BJ (cell line): ENCODE measurements around the gene EPAS1. TPM values are rescaled to one million over a fixed set of nuclear protein-coding genes. Genes with fewer than 3 reads are reported as not detected.

Experiments used
- CTCF ChIA-PET: fragments of 350-600 bp; formaldehyde crosslinking; extraction: SDS; loops from one replicate; lab custom pipeline; 2021; ENCODE audit warnings: antibody characterized with exemption, inconsistent platforms; lab: Yijun Ruan, JAX
- POLR2A ChIA-PET: fragments of 300-600 bp; sonication (Branson Sonifier 250); formaldehyde crosslinking; extraction: SDS; loops from one replicate; lab custom pipeline; 2021; ENCODE audit warnings: antibody characterized with exemption; lab: Charles Lee
- DNase-seq: peaks from one replicate; pipeline ENCODE4 v3.0.0-alpha.2; 2011; ENCODE audit warnings: low read depth
- H3K27me3 ChIP-seq: 2 replicates; pipeline ENCODE4 v1.6.0; 2011; ENCODE audit warnings: low read length; ENCODE audit not compliant: control insufficient read depth, insufficient read depth
- H3K36me3 ChIP-seq: 2 replicates; pipeline ENCODE4 v1.5.1; 2011; ENCODE audit warnings: low read length; ENCODE audit not compliant: control insufficient read depth, insufficient read depth
- H3K4me3 ChIP-seq: 2 replicates; pipeline ENCODE4 v1.5.1; 2011; ENCODE audit warnings: low read depth, mild to moderate bottlenecking, control low read depth, low read length
- CTCF ChIP-seq: IDR thresholded peaks from 2 replicates; pipeline ENCODE4 v1.5.1; 2011; ENCODE audit warnings: low read depth, mild to moderate bottlenecking, control low read depth, inconsistent platforms, low read length, moderate library complexity; ENCODE audit not compliant: insufficient read depth
- polyA plus RNA-seq: library from polyadenylated mRNA; depleted of rRNA; stranded (reverse); fragments of >200 nt; gene quantifications from 2 replicates; pipeline ENCODE4 v1.2.3, GENCODE V29; 2011

EPAS1 gene
- polyA plus RNA-seq, 1 experiment, result 531 TPM

DNA sequence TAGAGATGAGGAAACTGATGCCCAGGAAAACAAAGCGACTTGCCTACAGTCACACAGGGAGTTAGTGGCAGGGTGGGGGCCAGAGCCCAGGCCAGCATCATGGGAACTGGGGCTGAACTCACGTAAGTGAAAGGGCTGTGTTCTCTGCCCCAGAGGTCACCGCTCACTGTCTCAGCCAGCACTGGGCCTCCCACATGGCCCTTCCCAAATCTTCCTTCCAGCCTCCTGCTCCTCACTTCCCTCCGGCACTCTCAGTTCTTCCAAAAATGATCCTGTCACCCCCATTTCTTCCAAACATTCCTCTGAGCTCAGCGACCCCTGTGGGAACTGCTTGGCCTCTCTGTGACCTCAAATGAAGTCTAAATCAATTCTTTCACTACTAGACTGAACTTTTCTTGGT, 91.7 kb downstream of the EPAS1 start:
- ChIA-PET CTCF (interaction anchor here (0.8 kb wide), 1 partner anchor 17 kb away, joined by 3 read pairs; no protein-coding TSS in a partner anchor), POLR2A (no interaction called here)
- Histone ChIP-seq H3K4me3 (no peak overlapping the region), H3K36me3 (peaks cover 20% of the 10 kb centered on the region), H3K27me3 (no peaks in the 10 kb centered on the region)
- TF ChIP-seq CTCF, result no peak
- no peak for DNase-seq

DNA sequence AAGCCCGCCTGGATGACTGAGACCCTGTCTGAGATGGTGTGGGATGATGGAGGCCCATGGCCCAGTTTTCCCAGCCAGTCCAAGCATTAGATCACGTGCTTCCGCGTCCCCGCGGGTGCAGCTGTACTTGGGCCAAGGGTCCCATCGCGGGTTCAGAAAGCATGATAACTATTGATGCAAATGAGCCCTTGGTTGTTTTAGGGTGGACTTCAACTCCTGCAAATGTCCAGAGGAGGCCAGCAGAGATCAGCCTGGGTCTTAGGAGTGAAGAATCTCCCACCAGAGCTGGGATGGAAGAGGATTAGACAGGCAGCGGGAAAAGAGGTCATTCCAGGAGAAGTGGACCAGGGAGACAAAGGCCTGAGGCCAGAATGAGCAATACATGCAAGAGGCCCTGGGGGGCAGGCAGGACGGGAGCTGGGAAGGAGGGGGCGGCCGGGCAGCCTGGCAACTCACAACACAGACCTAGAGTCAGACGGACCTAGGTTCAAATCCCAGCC, 92.3 kb downstream of the EPAS1 start:
- peaks cover 14% of the 10 kb centered on the region for H3K36me3 ChIP-seq
- DNase-seq, result no peak
- TF ChIP-seq CTCF, result no peak
- H3K27me3 ChIP-seq, result no peaks in the 10 kb centered on the region
- CTCF ChIA-PET, result interaction anchor here (0.8 kb wide), 1 partner anchor 17 kb away, joined by 3 read pairs; no protein-coding TSS in a partner anchor
- POLR2A ChIA-PET, result no interaction called here
- no peak overlapping the region for H3K4me3 ChIP-seq

GRCh38 chr2:46390036-46390435, 92.8 kb downstream of the EPAS1 start:
- ChIA-PET CTCF (no interaction called here), POLR2A (no interaction called here)
- no peak for TF ChIP-seq CTCF
- Histone ChIP-seq H3K27me3 (no peaks in the 10 kb centered on the region; the same call in 1 of the 2 replicates), H3K36me3 (peaks cover 14% of the 10 kb centered on the region), H3K4me3 (no peak overlapping the region)
- no peak for DNase-seq

- Histone ChIP-seq H3K27me3 (no peaks in the 10 kb centered on the region; the same call in 1 of the 2 replicates), H3K36me3 (peaks cover 8% of the 10 kb centered on the region), H3K4me3 (no peak overlapping the region)
- TF ChIP-seq CTCF, result no peak
- POLR2A ChIA-PET, result no interaction called here
- CTCF ChIA-PET, result no interaction called here
- DNase-seq, result no peak
Measured at GRCh38 chr2:46390901-46391395, 93.7 kb downstream of the EPAS1 start.

DNA sequence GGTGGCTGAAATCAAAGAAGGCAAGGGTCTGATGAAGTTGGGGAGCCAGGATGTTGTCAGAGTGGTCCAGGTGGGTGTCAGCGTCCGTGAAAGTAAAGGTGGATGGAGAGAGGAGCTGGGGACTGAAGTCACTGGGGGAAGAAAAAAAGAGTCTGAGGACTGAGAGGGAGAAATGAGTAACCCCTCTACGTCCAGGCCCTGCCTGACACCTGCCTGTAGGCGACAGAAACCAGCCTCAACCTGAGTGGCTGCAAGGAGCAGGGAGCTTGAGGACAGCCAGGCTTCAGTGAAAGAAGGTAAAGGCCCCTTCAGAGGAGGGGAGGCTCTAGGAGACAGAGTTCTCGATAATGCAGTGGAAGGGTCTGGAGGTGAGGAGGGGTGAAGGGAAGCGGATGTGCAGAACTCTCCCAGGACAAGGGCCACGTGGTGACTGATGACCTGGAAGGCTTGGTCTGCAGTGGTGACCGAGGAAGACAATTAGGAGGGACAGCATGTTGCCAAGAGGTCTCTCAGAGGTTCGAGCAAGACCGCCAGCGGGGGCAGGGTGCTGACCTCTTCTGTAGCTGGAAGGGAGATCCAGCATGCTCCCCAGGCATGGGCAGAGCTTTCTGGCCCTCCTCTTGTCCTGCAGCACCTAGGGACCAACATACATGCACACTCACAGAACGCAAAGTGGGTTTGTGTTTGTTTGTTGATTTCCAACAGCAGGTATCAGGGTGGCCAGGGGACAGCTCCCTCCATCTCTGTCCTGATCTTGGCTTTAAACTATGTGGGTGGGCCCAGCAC, 95.5 kb downstream of the EPAS1 start:
- 0 out of 2 replicates have a peak, but pooled peaks cover under 1% of the 10 kb centered on the region for H3K36me3 ChIP-seq
- H3K27me3 ChIP-seq, result no peaks in the 10 kb centered on the region; the same call in 1 of the 2 replicates
- no peak for TF ChIP-seq CTCF
- no peak for DNase-seq
- ChIA-PET CTCF (interaction anchor here (1.1 kb wide), 1 partner anchor 14 kb away, joined by 3 read pairs; no protein-coding TSS in a partner anchor), POLR2A (no interaction called here)
- H3K4me3 ChIP-seq, result no peak overlapping the region
